Kidney (tissue), 14 donors: ENCODE measurements around the gene TIAM2. TPM values are rescaled to one million over a fixed set of nuclear protein-coding genes. Genes with fewer than 3 reads are reported as not detected.

Experiments
- DNase-seq, 5 donors: peaks; one replicate each; pipeline ENCODE4 v3.0.0-alpha.2; 2013 to 2020
- FAIRE-seq: peaks from 2 replicates; lab custom pipeline; 2012; peaks lifted over from hg19 to GRCh38; lab: Jason Lieb, UNC
- H3K27ac ChIP-seq, 2 donors: one replicate each; pipeline ENCODE4 v1.7.0; 2013; ENCODE audit warnings: low read depth in 2 of 2, low read length in 2 of 2, inconsistent platforms in 1 of 2
- H3K27me3 ChIP-seq: one replicate; pipeline ENCODE4 v1.7.1; 2013; ENCODE audit warnings: low read length, inconsistent platforms; ENCODE audit not compliant: control insufficient read depth, insufficient read depth
- H3K36me3 ChIP-seq, 3 donors: one replicate each; pipeline versions ENCODE4 v1.7.0 to v1.7.1; 2013; ENCODE audit warnings: low read length in 3 of 3, control low read depth in 1 of 3, inconsistent platforms in 1 of 3; ENCODE audit not compliant: insufficient read depth in 3 of 3, control insufficient read depth in 2 of 3
- H3K4me1 ChIP-seq, 3 donors: one replicate each; pipeline versions ENCODE4 v1.7.0 to v1.7.1; 2013; ENCODE audit warnings: low read length in 3 of 3, inconsistent platforms in 1 of 3, low read depth in 1 of 3; ENCODE audit not compliant: control insufficient read depth in 2 of 3, insufficient read depth in 2 of 3
- H3K4me3 ChIP-seq, 3 donors: one replicate each; pipeline versions ENCODE4 v1.7.0 to v1.8.1; 2013; ENCODE audit warnings: low read length in 3 of 3, control low read depth in 1 of 3, inconsistent platforms in 1 of 3
- H3K9ac ChIP-seq, 3 donors: one replicate each; pipeline versions ENCODE4 v1.7.0 to v1.7.1; 2013; ENCODE audit warnings: low read length in 3 of 3, control low read depth in 1 of 3, inconsistent platforms in 1 of 3
- H3K9me3 ChIP-seq, 3 donors: one replicate each; pipeline versions ENCODE4 v1.7.0 to v1.7.1; 2013; ENCODE audit warnings: low read length in 3 of 3, control low read depth in 1 of 3, inconsistent platforms in 1 of 3; ENCODE audit not compliant: control insufficient read depth in 2 of 3, insufficient read depth in 1 of 3
- CTCF ChIP-seq: IDR thresholded peaks from 3 replicates; pipeline ENCODE4 v1.5.1; 2012; ENCODE audit warnings: mild to moderate bottlenecking, moderate library complexity, borderline replicate concordance; ENCODE audit not compliant: insufficient read depth; ENCODE audit errors: extremely low read depth
- intact Hi-C: fragments of 100-400 bp; cut with DNase I; formaldehyde crosslinking; loops from one replicate; pipeline ENCODE4 v1.11.1; 2022
- polyA plus RNA-seq: library from polyadenylated mRNA; stranded (reverse); fragments of 350-450 nt; fragmentation: Illumina TruSeq; extraction: RNeasy Lipid Tissue Mini Kit (QIAGEN cat#74804); gene quantifications from one replicate; pipeline ENCODE4 v1.2.3, GENCODE V29; 2014; ENCODE audit warnings: low read depth, low replicate concordance; ENCODE audit not compliant: insufficient read depth
- total RNA-seq: library from RNA; stranded (reverse); fragmentation: NEBNext Ultra II Directional; extraction: Animal tissue kit (Norgen Biotek cat#: 25700); gene quantifications from one replicate; pipeline ENCODE4 v1.2.1, GENCODE V29; 2021
- donor health status: control.
- donor health status: control.
- donor health status: control.
- donor health status: control.
- donor health status: control.
- donor health status: DM: yes; HTN: yes; CAD: no.
- donor health status: Normal renal cell carcinoma (clear cell type).

Gene TIAM2
- total and polyA plus RNA-seq, 2 donors from 2014 or later, result 6.8 to 7.6 TPM

- Histone ChIP-seq H3K9me3 (no peaks in the 10 kb centered on the region), H3K27me3 (no peaks in the 10 kb centered on the region), H3K27ac (no peak overlapping the region), H3K4me1 (no peaks in the 10 kb centered on the region), H3K36me3 (no peaks in the 10 kb centered on the region), H3K9ac (no peak overlapping the region), H3K4me3 (no peak overlapping the region)
- FAIRE-seq (no peak), DNase-seq (no peak)
- no peak for TF ChIP-seq CTCF
- intact Hi-C loops, result no loop called here
Observed at GRCh38 chr6:155042983-155043382, 47.9 kb downstream of the TIAM2 start.

- Histone ChIP-seq H3K4me1 (no peaks in the 10 kb centered on the region), H3K36me3 (no peaks in the 10 kb centered on the region), H3K27me3 (no peaks in the 10 kb centered on the region), H3K4me3 (no peak overlapping the region), H3K27ac (no peak overlapping the region), H3K9me3 (no peaks in the 10 kb centered on the region), H3K9ac (no peak overlapping the region)
- TF ChIP-seq CTCF, result no peak
- intact Hi-C loops, result no loop called here
- no peak for FAIRE-seq
- no peak for DNase-seq
Observed at GRCh38 chr6:155045561-155046404, 50.7 kb downstream of the TIAM2 start.

- no peaks in the 10 kb centered on the region for H3K27me3 ChIP-seq
- DNase-seq, result no peak
Observed at GRCh38 chr6:155047523-155047922, 52.4 kb downstream of the TIAM2 start.

More at GRCh38 chr6:155047523-155047922, 52.4 kb downstream of the TIAM2 start:
- no peak for TF ChIP-seq CTCF
- no peak overlapping the region for H3K27ac ChIP-seq
- FAIRE-seq, result no peak
- no peak overlapping the region for H3K4me3 ChIP-seq
- H3K4me1 ChIP-seq, result no peaks in the 10 kb centered on the region
- no peaks in the 10 kb centered on the region for H3K36me3 ChIP-seq
- intact Hi-C loops, result no loop called here
- H3K9ac ChIP-seq, result no peak overlapping the region
- no peaks in the 10 kb centered on the region for H3K9me3 ChIP-seq
